Raji (cell line): ENCODE measurements around the gene PAM.

Experiments
- POLR2A ChIP-seq: IDR thresholded peaks from 2 replicates; pipeline ENCODE4 v1.6.1; 2011; ENCODE audit warnings: low read depth, low read length, control low read depth; ENCODE audit not compliant: insufficient read depth

PAM gene

GRCh38 chr5:102981957-102982635 is 227.0 kb downstream of the PAM start:
- TF ChIP-seq POLR2A: no peak

GRCh38 chr5:102986074-102986473 is 231.0 kb downstream of the PAM start:
- TF ChIP-seq POLR2A: no peak

GRCh38 chr5:102988459-102988858 is 233.4 kb downstream of the PAM start:
- no peak for TF ChIP-seq POLR2A

- no peak for TF ChIP-seq POLR2A
These were observed 236.7 kb downstream of the PAM start for GRCh38 chr5:102991802-102992201.

DNA sequence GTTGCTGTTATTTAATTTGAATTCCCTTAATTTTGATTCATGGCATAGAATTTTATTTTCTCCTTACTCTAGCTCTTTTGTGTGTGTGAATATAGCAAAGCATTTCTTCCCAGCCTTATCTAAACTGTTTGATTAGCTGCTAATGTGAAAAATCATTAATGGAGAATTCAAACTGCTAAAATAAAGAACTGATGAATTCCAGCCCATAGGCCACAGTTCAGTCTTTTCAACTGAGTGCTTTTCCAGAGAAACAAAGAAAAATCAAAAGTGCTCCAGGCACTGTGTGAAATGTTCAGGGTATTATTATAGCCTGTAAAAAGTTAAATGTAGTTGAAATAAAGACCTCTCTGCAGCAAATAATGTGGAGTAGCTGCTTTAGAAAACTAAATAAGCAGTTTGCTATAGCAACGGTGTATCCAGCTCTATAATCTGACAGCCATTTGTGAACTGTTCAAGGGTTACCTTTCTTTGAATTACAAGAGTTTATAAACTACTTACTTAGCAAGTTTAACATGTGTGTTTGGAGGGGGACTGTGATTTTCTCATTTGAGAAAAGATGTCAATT is 241.0 kb downstream of the PAM start:
- TF ChIP-seq POLR2A: no peak

DNA sequence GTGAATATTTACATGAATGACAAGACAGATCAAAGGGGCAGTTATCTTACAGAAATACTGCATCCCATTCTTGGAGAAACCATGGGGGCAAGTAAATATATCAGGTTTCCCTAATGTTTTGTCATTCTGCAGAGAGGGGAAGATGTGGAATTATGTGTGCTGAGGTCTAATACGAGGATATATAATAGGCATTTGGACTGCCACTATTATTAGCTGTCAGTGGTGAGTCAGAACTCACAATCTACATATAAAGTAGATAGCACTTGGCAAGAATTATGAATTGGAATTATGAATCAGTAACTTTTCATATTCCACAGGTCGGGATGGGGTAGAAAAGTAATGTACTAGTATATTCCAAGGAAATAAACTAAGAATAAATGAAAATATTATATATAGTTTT is 243.1 kb downstream of the PAM start:
- TF ChIP-seq POLR2A: no peak

- no peak for TF ChIP-seq POLR2A
These were observed 244.1 kb downstream of the PAM start for GRCh38 chr5:102999191-102999590.

DNA sequence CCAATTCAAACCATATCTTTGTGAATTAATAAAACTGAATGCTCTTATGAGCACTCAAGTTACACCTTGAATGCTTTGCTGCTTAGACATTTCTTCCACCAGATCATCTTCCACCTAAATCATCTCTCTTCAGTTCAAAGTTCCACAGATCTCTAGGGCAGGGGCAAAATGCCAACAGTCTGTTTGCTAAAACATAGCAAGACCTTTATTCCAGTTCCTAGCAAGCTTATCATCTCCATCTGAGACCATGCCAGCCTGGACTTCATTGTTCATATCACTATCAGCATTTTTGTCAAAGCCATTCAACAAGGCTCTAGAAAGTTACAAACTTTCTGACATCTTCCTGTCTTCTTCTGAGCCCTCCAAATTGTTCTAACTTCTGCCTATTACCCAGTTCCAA is 245.0 kb downstream of the PAM start:
- no peak for TF ChIP-seq POLR2A

DNA sequence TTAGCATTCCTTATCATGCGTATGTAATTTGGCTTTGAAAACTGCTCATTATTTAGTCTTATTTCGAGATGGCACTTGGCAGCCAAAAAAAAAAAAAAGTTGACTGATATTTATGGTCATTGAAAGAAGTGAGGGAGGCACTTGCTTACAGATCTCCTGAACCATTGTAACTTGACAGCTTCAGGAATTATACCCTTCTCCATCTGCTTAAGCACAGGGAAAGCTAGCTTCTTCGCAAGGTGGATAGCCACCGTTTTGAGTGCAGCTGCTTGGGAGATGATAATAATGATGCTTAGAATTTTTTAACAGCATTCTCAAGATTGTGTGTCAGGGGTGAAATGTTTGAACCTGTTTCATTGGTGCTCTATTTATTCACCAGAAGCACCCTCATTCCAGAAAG is 248.8 kb downstream of the PAM start:
- no peak for TF ChIP-seq POLR2A

DNA sequence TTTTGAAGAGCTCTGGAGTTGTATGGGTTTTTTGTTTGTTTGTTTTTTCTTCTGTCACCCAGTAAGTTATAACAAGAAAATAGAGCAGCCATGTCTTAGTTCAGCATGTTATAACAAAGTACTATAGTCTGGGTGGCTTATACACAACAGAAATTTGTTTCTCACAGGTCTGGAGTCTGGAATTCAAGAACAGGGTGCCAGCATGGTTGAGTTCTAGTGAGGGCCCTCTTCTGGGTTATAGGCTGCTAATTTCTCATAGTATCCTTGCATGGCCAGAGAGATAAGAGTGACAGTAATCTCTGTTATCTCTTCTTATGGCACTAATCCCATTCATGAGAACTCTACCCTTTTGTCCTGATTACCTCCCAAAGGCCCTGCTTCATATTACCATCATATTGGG is 250.2 kb downstream of the PAM start:
- TF ChIP-seq POLR2A: no peak

- no peak for TF ChIP-seq POLR2A
These were observed 251.8 kb downstream of the PAM start for GRCh38 chr5:103006921-103007320.

DNA sequence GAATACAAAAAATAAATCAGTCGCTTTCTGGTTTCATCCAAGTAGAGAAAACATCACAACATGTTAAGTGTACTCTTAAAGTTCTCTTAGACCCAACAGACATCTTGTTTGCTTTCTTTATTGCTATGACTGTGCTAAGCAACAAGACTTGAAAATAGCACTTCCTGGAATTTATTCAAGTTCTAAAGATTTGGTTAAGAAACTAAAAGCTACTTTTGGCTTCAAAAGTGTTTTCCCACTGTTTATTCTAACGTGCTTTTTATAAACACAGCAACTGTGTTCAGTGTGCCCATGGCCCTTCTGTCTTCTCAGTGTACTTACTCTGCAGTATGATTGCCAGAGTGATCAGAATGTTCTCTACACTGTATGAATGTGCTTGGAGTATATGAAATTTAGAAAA is 255.1 kb downstream of the PAM start:
- TF ChIP-seq POLR2A: no peak

- TF ChIP-seq POLR2A: no peak
These were observed 258.9 kb downstream of the PAM start for GRCh38 chr5:103013933-103014552.

- TF ChIP-seq POLR2A: no peak
These were observed 259.9 kb downstream of the PAM start for GRCh38 chr5:103014983-103015382.

DNA sequence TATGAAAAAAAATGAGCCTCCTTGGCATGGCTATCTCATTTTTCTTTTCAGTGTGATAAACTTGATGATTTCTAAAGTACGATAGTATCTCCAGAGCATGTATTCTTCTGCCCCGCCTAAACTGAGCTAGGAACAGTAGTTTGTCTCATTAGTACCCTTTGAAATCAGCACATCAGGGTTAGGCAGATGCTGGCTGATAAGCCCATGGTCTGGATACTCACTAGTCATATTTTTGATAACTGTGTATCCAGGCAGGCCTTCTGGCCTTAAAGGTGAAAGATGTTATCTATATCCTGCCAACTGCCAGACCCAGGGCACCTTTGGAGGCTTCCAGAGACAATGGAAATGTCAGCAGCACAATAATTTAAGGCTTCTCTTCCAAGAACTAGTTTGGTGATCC is 261.1 kb downstream of the PAM start:
- no peak for TF ChIP-seq POLR2A

- no peak for TF ChIP-seq POLR2A
These were observed 264.7 kb downstream of the PAM start for GRCh38 chr5:103019804-103020203.

- no peak for TF ChIP-seq POLR2A
These were observed 266.2 kb downstream of the PAM start for GRCh38 chr5:103021314-103021713.
